H1 (cell line): ENCODE data around the gene TBCEL. TPM values are rescaled to one million over a fixed set of nuclear protein-coding genes. Genes with fewer than 3 reads are reported as not detected.

Experiments
- CTCF ChIA-PET: fragments of 300-600 bp; sonication (Branson Sonifier 250); formaldehyde crosslinking; loops from one replicate; lab custom pipeline; 2021; ENCODE audit not compliant: partially characterized antibody; lab: Charles Lee
- POLR2A ChIA-PET: fragments of 300-600 bp; sonication (Branson Sonifier 250); formaldehyde crosslinking; loops from one replicate; lab custom pipeline; 2021; ENCODE audit warnings: inconsistent platforms; ENCODE audit not compliant: partially characterized antibody; lab: Charles Lee
- DNase-seq, 2 experiments: peaks; one replicate each; pipeline versions ENCODE4 v3.0.0 to v3.0.0-alpha.2; 2010 to 2022; ENCODE audit warnings: low spot score in 2 of 2, low read depth in 1 of 2, mixed read lengths in 1 of 2
- FAIRE-seq: peaks from 2 replicates; lab custom pipeline; 2011; peaks lifted over from hg19 to GRCh38; lab: Jason Lieb, UNC
- H2AFZ ChIP-seq: 2 replicates; pipeline ENCODE4 v1.8.1; 2012; ENCODE audit warnings: low read length, inconsistent platforms
- H2AK5ac ChIP-seq: 2 replicates; pipeline ENCODE4 v1.6.1; 2013; ENCODE audit warnings: low read depth, low read length
- H2BK120ac ChIP-seq: replicated peaks from 2 replicates; pipeline ENCODE3; 2013; ENCODE audit warnings: low read depth, low read length, inconsistent platforms
- H2BK12ac ChIP-seq: 2 replicates; pipeline ENCODE4 v1.6.1; 2013; ENCODE audit warnings: low read depth, low read length
- H2BK15ac ChIP-seq: 2 replicates; pipeline ENCODE4 v1.6.1; 2013; ENCODE audit warnings: low read length
- H2BK20ac ChIP-seq: 2 replicates; pipeline ENCODE4 v1.6.1; 2013; ENCODE audit warnings: low read length
- H2BK5ac ChIP-seq: 2 replicates; pipeline ENCODE4 v1.6.1; 2013; ENCODE audit warnings: low read depth, low read length
- H3K14ac ChIP-seq: 2 replicates; pipeline ENCODE4 v1.6.1; 2013; ENCODE audit warnings: inconsistent platforms; ENCODE audit not compliant: insufficient read length
- H3K18ac ChIP-seq: 2 replicates; pipeline ENCODE4 v1.6.1; 2013; ENCODE audit warnings: low read length; ENCODE audit errors: extremely low read depth
- H3K23ac ChIP-seq: 2 replicates; pipeline ENCODE4 v1.6.1; 2013; ENCODE audit warnings: inconsistent platforms; ENCODE audit not compliant: insufficient read length
- H3K23me2 ChIP-seq: 2 replicates; pipeline ENCODE4 v1.6.1; 2013; ENCODE audit warnings: low read depth, low read length
- H3K27ac ChIP-seq: 2 replicates; pipeline ENCODE4 v1.6.1; 2011; ENCODE audit warnings: low read depth, low read length, inconsistent platforms
- H3K27me3 ChIP-seq, 4 experiments: replicated peaks in 1 of 4; 1 replicate in 1 of 4; 2 replicates in 3 of 4; pipeline versions ENCODE4 v1.6.1 to v1.8.1; 2011 to 2013; ENCODE audit warnings: low read length in 3 of 4, mild to moderate bottlenecking in 3 of 4, inconsistent platforms in 2 of 4, mixed read lengths in 2 of 4, moderate library complexity in 1 of 4; ENCODE audit not compliant: control insufficient read depth in 3 of 4, insufficient read depth in 3 of 4; ENCODE audit errors: extremely low read depth in 1 of 4
- H3K36me3 ChIP-seq, 4 experiments: 2 replicates each; pipeline versions ENCODE4 v1.6.1 to v1.8.1; 2011 to 2013; ENCODE audit warnings: mild to moderate bottlenecking in 4 of 4, low read length in 3 of 4, moderate library complexity in 2 of 4, control low read depth in 1 of 4, inconsistent platforms in 1 of 4; ENCODE audit not compliant: insufficient read depth in 4 of 4, control insufficient read depth in 2 of 4
- H3K4ac ChIP-seq: replicated peaks from 2 replicates; pipeline ENCODE3; 2013; ENCODE audit warnings: low read length, low read depth, mixed read lengths, inconsistent platforms; ENCODE audit not compliant: insufficient read length
- H3K4me1 ChIP-seq, 4 experiments: replicated peaks in 1 of 4; 1 replicate in 1 of 4; 2 replicates in 3 of 4; pipeline versions ENCODE4 v1.6.1 to v1.8.1; 2011 to 2013; ENCODE audit warnings: low read length in 3 of 4, inconsistent platforms in 2 of 4, mixed read lengths in 1 of 4; ENCODE audit not compliant: insufficient read depth in 4 of 4, control insufficient read depth in 3 of 4
- H3K4me2 ChIP-seq, 2 experiments: 2 replicates each; pipeline versions ENCODE4 v1.6.1 to v1.8.1; 2011 to 2013; ENCODE audit warnings: low read depth in 2 of 2, low read length in 2 of 2, control low read depth in 1 of 2, inconsistent platforms in 1 of 2, mild to moderate bottlenecking in 1 of 2; ENCODE audit not compliant: insufficient read depth in 1 of 2
- H3K4me3 ChIP-seq, 4 experiments: fragments of 200-600, 300-600 bp in 1 of 4; sonication (generic), shearing (Covaris generic), sonication (Bioruptor Twin) in 1 of 4; 2 replicates each; pipeline versions ENCODE4 v1.5.1 to v1.8.1; 2011 to 2016; ENCODE audit warnings: low read length in 4 of 4, low read depth in 3 of 4, control low read depth in 2 of 4, inconsistent platforms in 2 of 4, mild to moderate bottlenecking in 2 of 4, mixed read lengths in 1 of 4, moderate library complexity in 1 of 4; ENCODE audit not compliant: insufficient read depth in 2 of 4; ENCODE audit errors: extremely low read depth in 1 of 4
- H3K56ac ChIP-seq: replicated peaks from 2 replicates; pipeline ENCODE3; 2013; ENCODE audit warnings: low read depth, mild to moderate bottlenecking, mixed read lengths, low read length, inconsistent platforms; ENCODE audit not compliant: insufficient read length
- H3K79me1 ChIP-seq: 2 replicates; pipeline ENCODE4 v1.6.1; 2013; ENCODE audit warnings: low read depth, low read length, control low read depth
- H3K79me2 ChIP-seq, 2 experiments: 2 replicates each; pipeline versions ENCODE4 v1.6.1 to v1.8.1; 2012 to 2013; ENCODE audit warnings: low read length in 2 of 2, mild to moderate bottlenecking in 2 of 2, inconsistent platforms in 1 of 2; ENCODE audit not compliant: insufficient read depth in 2 of 2, control insufficient read depth in 1 of 2
- H3K9ac ChIP-seq, 4 experiments: replicated peaks in 1 of 4; 1 replicate in 1 of 4; 2 replicates in 3 of 4; pipeline versions ENCODE4 v1.6.1 to v1.8.1; 2011 to 2013; ENCODE audit warnings: low read depth in 3 of 4, low read length in 3 of 4, control low read depth in 2 of 4, mild to moderate bottlenecking in 2 of 4, moderate library complexity in 2 of 4, inconsistent platforms in 1 of 4; ENCODE audit errors: extremely low read depth in 1 of 4
- H3K9me3 ChIP-seq, 2 experiments: 2 replicates each; pipeline versions ENCODE4 v1.6.1 to v1.8.1; 2012 to 2013; ENCODE audit warnings: mild to moderate bottlenecking in 2 of 2, moderate library complexity in 2 of 2, control low read depth in 1 of 2, inconsistent platforms in 1 of 2, low read depth in 1 of 2, low read length in 1 of 2, mixed read lengths in 1 of 2; ENCODE audit not compliant: insufficient read depth in 2 of 2
- H4K20me1 ChIP-seq, 2 experiments: replicated peaks in 1 of 2; 2 replicates each; pipeline versions ENCODE3 to v1.8.1; 2011 to 2013; ENCODE audit warnings: inconsistent platforms in 2 of 2, low read length in 2 of 2, mild to moderate bottlenecking in 1 of 2; ENCODE audit not compliant: insufficient read depth in 2 of 2, control insufficient read depth in 1 of 2
- H4K5ac ChIP-seq: 2 replicates; pipeline ENCODE4 v1.6.1; 2013; ENCODE audit warnings: low read length, low read depth, mixed read lengths, inconsistent platforms; ENCODE audit not compliant: insufficient read length
- H4K8ac ChIP-seq: 2 replicates; pipeline ENCODE4 v1.8.0; 2013; ENCODE audit warnings: mild to moderate bottlenecking, moderate library complexity, low read length, inconsistent platforms; ENCODE audit not compliant: insufficient read depth; ENCODE audit errors: extremely low read depth
- H4K91ac ChIP-seq: replicated peaks from 2 replicates; pipeline ENCODE3; 2013; ENCODE audit warnings: low read length, mixed read lengths, inconsistent platforms; ENCODE audit not compliant: insufficient read length
- JUND ChIP-seq: IDR thresholded peaks from 2 replicates; pipeline ENCODE4 v1.6.1; 2011; ENCODE audit warnings: mild to moderate bottlenecking, improper control_type of control experiment, low read length
- POLR2A ChIP-seq, 2 experiments: IDR thresholded peaks; 1 replicate in 1 of 2; 2 replicates in 1 of 2; pipeline ENCODE4 v1.6.1; 2011; ENCODE audit warnings: low read depth in 2 of 2, low read length in 2 of 2, mild to moderate bottlenecking in 2 of 2; ENCODE audit errors: control extremely low read depth in 1 of 2
- SP2 ChIP-seq: IDR thresholded peaks from 2 replicates; pipeline ENCODE4 v1.6.1; 2012; ENCODE audit warnings: mild to moderate bottlenecking, low read length, inconsistent platforms
- SRF ChIP-seq: IDR thresholded peaks from 2 replicates; pipeline ENCODE4 v1.6.1; 2011; ENCODE audit warnings: mild to moderate bottlenecking, low read depth, low read length, moderate library complexity
- WGBS, 2 experiments: shearing (Covaris generic) in 1 of 2; methylation state at CpG; one replicate each; pipeline versions ENCODE4 v1.1.6 to v1.1.7; 2013 to 2015; ENCODE audit warnings: low lambda C conversion rate in 2 of 2, mixed read lengths in 2 of 2, inconsistent platforms in 1 of 2, low coverage in 1 of 2, missing lambda C conversion rate in 1 of 2; ENCODE audit not compliant: insufficient replicate concordance in 2 of 2, insufficient coverage in 1 of 2, insufficient read length in 1 of 2; ENCODE audit errors: extremely low coverage in 1 of 2, missing lambda C conversion rate in 1 of 2; 5-methylcytosine and 5-hydroxymethylcytosine counted together
- polyA plus RNA-seq, 7 experiments: library from polyadenylated mRNA; depleted of rRNA in 3 of 7; stranded (reverse) in 5 of 7; unstranded in 2 of 7; fragments of >200 nt in 5 of 7; fragments of 200-250 nt in 2 of 7; gene quantifications; 1 replicate in 5 of 7; 2 replicates in 1 of 7; 4 replicates in 1 of 7; pipeline versions ENCODE4 v1.2.1 to v1.2.3, GENCODE V29; 2011 to 2013; ENCODE audit warnings: missing spikeins in 2 of 7, mixed read lengths in 2 of 7
- total RNA-seq: library from RNA; stranded (reverse); fragmentation: NEBNext Ultra II Directional; extraction: Animal tissue kit (Norgen Biotek cat#: 25700); gene quantifications from 2 replicates; pipeline ENCODE4 v1.2.1, GENCODE V29; 2021

Gene TBCEL
- total and polyA plus RNA-seq, 2 of the 8 experiments (the other 6 are each of a cell fraction or from before 2014, with no cell fraction given), result 3.9 to 16.0 TPM

GRCh38 chr11:120974466-120974865 is 49.4 kb upstream of the TBCEL start:
- no peak overlapping the region for H2BK15ac ChIP-seq
- H4K91ac ChIP-seq, result no peak overlapping the region
- H3K4me3 ChIP-seq, result no peak overlapping the region
- no peaks in the 10 kb centered on the region for H3K36me3 ChIP-seq
- no peak overlapping the region for H3K18ac ChIP-seq
- DNase-seq, result no peak
- 89% methylated on average over 9 of the region's 9 CpGs; no CpG with 5 or more reads in 1 of the 2 experiments for WGBS, 2 experiments
- H2BK120ac ChIP-seq, result no peak overlapping the region
- H3K56ac ChIP-seq, result no peak overlapping the region
- no peak overlapping the region for H2AFZ ChIP-seq
- no peak overlapping the region for H3K23ac ChIP-seq
- no peak overlapping the region for H3K4me2 ChIP-seq
- no peak overlapping the region for H2BK20ac ChIP-seq
- no peak overlapping the region for H4K8ac ChIP-seq
- no peaks in the 10 kb centered on the region for H3K9me3 ChIP-seq
- H2BK12ac ChIP-seq, result no peak overlapping the region
- no peak for FAIRE-seq
- H3K27ac ChIP-seq, result no peak overlapping the region
- H2BK5ac ChIP-seq, result no peak overlapping the region
- no peak overlapping the region for H4K5ac ChIP-seq
- CTCF ChIA-PET, result interaction anchor here (0.6 to 1.8 kb wide), 5 partner anchors 9 to 373 kb away, joined by 3 to 10 read pairs (median 5); no protein-coding TSS in a partner anchor
- H2AK5ac ChIP-seq, result no peak overlapping the region
- H3K14ac ChIP-seq, result no peak overlapping the region
- H3K4ac ChIP-seq, result no peak overlapping the region
- TF ChIP-seq JUND (no peak), SP2 (no peak), POLR2A (IDR thresholded peaks at IDR 0.05; ENCODE audit: control extremely low read depth in 1 of 2, low read depth in 2 of 2, low read length in 2 of 2) (no peak), SRF (no peak)
- H3K27me3 ChIP-seq, result no peaks in the 10 kb centered on the region
- no peak overlapping the region for H3K9ac ChIP-seq
- no peaks in the 10 kb centered on the region for H3K79me2 ChIP-seq
- no peaks in the 10 kb centered on the region for H3K4me1 ChIP-seq
- H3K23me2 ChIP-seq, result no peaks in the 10 kb centered on the region; the same call in 1 of the 2 replicates
- POLR2A ChIA-PET, result interaction anchor here (0.7 kb wide), 1 partner anchor 65 kb away, joined by 3 read pairs; no protein-coding TSS in a partner anchor
- H3K79me1 ChIP-seq, result no peaks in the 10 kb centered on the region
- H4K20me1 ChIP-seq, result no peaks in the 10 kb centered on the region
